ENCODE data around the gene CDYL. TPM values are rescaled to one million over a fixed set of nuclear protein-coding genes. Genes with fewer than 3 reads are reported as not detected.
A peak's percentile ranks its signal among the peaks of the same experiment; 100 is the strongest.

The CDYL gene
- total RNA-seq, 4 donors from 2014 or later: 24.1 to 24.8 (median 24.5) TPM

DNA sequence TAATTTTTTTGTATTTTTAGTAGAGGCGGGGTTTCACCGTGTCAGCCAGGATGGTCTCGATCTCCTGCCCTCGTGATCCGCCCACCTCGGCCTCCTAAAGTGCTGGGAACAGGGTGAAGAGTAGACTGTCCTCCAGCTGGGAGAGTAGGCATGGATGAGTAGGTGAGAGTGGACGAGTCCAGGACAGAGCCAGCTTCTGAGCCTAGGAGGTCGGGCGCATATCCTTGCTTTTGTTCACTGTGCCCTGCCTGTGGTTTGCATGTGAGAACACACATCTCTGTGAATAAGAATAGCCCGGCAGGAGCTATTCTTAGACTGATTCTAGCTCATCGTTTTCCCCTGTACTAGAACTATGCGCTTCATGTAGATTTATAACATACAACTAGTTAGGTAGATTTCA lies 149.4 kb downstream of the CDYL start:
- no peak overlapping the region for H3K4me3 ChIP-seq
- in situ Hi-C loops (cut with MboI; ENCODE audit: low sequenced_read_pairs in 4 of 4): loop anchor here in 3 of 4 donors (25.0 kb wide), 1 partner anchor 613 kb away; no protein-coding TSS in a partner anchor
- TF ChIP-seq POLR2A (IDR thresholded peaks at IDR 0.05) (no peak), CTCF (IDR thresholded peaks at IDR 0.05 in 4 of 5, conservative IDR thresholded peaks at IDR 0.05 in 1 of 5) (no peak)
- no peaks in the 10 kb centered on the region for H3K36me3 ChIP-seq
- H3K4me1 ChIP-seq: peaks cover 10 to 32% of the 10 kb centered on the region in 2 donors
- intact Hi-C loops (cut with DNase I; ENCODE audit: low total_unique reads): no loop called here
- H3K9me3 ChIP-seq: no peaks in the 10 kb centered on the region
- ATAC-seq (peak; percentile 37 to 71), DNase-seq (no peak)
- no peak overlapping the region for H3K27ac ChIP-seq
- no peaks in the 10 kb centered on the region for H3K27me3 ChIP-seq

DNA sequence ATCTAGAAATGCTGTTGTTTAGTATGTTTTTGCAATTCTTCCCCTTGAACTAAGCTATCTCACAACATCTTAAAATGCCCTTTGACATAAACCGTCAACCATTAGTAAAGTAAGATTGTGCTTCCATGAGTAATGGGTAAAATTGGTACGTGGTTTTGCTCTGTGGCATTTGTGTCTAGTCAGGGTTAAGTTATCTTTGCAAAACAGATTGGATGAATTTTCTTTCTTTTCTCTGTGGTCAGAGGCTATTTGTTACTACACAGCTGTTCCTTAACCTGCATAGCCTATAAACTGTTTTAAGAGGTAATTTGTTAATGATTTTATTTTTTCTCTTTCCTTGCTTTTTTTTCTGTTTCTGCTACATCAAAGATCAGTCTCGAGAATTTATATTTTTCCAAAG lies 152.2 kb downstream of the CDYL start:
- no peaks in the 10 kb centered on the region for H3K27me3 ChIP-seq
- no peak overlapping the region for H3K27ac ChIP-seq
- H3K4me3 ChIP-seq: no peak overlapping the region
- in situ Hi-C loops (cut with MboI; ENCODE audit: low sequenced_read_pairs in 4 of 4) (loop anchor here in 3 of 4 donors (25.0 kb wide), 1 partner anchor 616 kb away; no protein-coding TSS in a partner anchor), intact Hi-C loops (cut with DNase I; ENCODE audit: low total_unique reads) (no loop called here)
- TF ChIP-seq POLR2A (IDR thresholded peaks at IDR 0.05) (no peak), CTCF (IDR thresholded peaks at IDR 0.05 in 4 of 5, conservative IDR thresholded peaks at IDR 0.05 in 1 of 5) (no peak)
- peaks cover 28 to 47% of the 10 kb centered on the region in 2 donors for H3K4me1 ChIP-seq
- H3K9me3 ChIP-seq: no peaks in the 10 kb centered on the region
- DNase-seq (no peak), ATAC-seq (no peak)
- H3K36me3 ChIP-seq: no peaks in the 10 kb centered on the region

- H3K4me3 ChIP-seq: no peak overlapping the region
- no peaks in the 10 kb centered on the region for H3K27me3 ChIP-seq
- DNase-seq: no peak
- H3K36me3 ChIP-seq: no peaks in the 10 kb centered on the region
- intact Hi-C loops (cut with DNase I; ENCODE audit: low total_unique reads): no loop called here
- no peak overlapping the region for H3K27ac ChIP-seq
- no peak for TF ChIP-seq POLR2A (IDR thresholded peaks at IDR 0.05)
- TF ChIP-seq CTCF (IDR thresholded peaks at IDR 0.05 in 4 of 5, conservative IDR thresholded peaks at IDR 0.05 in 1 of 5): no peak
- H3K4me1 ChIP-seq: peaks cover 28 to 47% of the 10 kb centered on the region in 2 donors
- no peaks in the 10 kb centered on the region for H3K9me3 ChIP-seq
- ATAC-seq: no peak
- in situ Hi-C loops (cut with MboI; ENCODE audit: low sequenced_read_pairs in 4 of 4): loop anchor here in 3 of 4 donors (25.0 kb wide), 1 partner anchor 617 kb away; no protein-coding TSS in a partner anchor
Measured at GRCh38 chr6:4929097-4929718, 153.0 kb downstream of the CDYL start.

DNA sequence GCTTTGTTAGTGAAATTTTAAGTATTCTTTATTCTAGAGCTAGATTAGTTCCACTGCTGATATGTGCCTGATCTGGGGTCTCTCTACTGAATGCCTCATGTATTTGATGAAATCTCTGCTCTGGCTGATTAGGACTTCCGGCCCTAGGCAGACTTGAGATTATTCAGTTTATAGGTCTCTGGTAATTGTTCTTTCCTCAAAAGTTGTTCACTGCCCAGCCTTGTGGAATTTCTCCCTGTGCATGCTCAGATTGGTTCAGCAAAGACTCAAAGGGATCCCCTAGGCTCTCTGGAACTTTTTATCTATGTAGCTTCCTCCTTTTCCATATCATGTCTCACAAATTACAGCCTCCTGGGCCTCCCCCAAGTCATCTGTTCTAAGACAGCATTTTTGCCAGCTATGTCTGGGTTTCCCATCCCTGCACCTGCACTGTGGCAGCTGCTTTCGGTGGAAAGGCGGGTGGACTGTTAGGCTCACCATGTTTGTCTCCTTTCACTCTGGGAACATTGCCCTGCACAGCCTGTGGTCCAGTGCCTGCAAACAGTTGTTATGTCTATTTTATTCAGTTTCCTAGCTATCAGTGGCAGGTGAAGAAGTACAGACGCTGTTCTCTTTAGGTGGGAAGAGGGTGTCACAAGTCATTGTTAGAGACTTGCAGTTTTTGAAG lies 154.0 kb downstream of the CDYL start:
- ATAC-seq: no peak
- no peak for DNase-seq
- no peaks in the 10 kb centered on the region for H3K9me3 ChIP-seq
- H3K36me3 ChIP-seq: no peaks in the 10 kb centered on the region
- no peaks in the 10 kb centered on the region for H3K27me3 ChIP-seq
- no peak overlapping the region for H3K4me3 ChIP-seq
- no peak overlapping the region for H3K27ac ChIP-seq
- intact Hi-C loops (cut with DNase I; ENCODE audit: low total_unique reads): loop anchor here (10.0 kb wide), 1 partner anchor 615 kb away; no protein-coding TSS in a partner anchor
- TF ChIP-seq POLR2A (IDR thresholded peaks at IDR 0.05): no peak
- TF ChIP-seq CTCF (IDR thresholded peaks at IDR 0.05 in 4 of 5, conservative IDR thresholded peaks at IDR 0.05 in 1 of 5): no peak
- H3K4me1 ChIP-seq: peaks cover 28 to 44% of the 10 kb centered on the region in 2 donors
- in situ Hi-C loops (cut with MboI; ENCODE audit: low sequenced_read_pairs in 4 of 4): loop anchor here in 3 of 4 donors (25.0 kb wide), 1 partner anchor 618 kb away; no protein-coding TSS in a partner anchor

Data from gastrocnemius medialis (tissue), 4 donors.